ENCODE results near the gene VEGFC. TPM values are rescaled to one million over a fixed set of nuclear protein-coding genes. Genes with fewer than 3 reads are reported as not detected.

Gene VEGFC
- total RNA-seq, 4 donors from 2014 or later: 3.8 to 31.5 (median 14.6) TPM

DNA sequence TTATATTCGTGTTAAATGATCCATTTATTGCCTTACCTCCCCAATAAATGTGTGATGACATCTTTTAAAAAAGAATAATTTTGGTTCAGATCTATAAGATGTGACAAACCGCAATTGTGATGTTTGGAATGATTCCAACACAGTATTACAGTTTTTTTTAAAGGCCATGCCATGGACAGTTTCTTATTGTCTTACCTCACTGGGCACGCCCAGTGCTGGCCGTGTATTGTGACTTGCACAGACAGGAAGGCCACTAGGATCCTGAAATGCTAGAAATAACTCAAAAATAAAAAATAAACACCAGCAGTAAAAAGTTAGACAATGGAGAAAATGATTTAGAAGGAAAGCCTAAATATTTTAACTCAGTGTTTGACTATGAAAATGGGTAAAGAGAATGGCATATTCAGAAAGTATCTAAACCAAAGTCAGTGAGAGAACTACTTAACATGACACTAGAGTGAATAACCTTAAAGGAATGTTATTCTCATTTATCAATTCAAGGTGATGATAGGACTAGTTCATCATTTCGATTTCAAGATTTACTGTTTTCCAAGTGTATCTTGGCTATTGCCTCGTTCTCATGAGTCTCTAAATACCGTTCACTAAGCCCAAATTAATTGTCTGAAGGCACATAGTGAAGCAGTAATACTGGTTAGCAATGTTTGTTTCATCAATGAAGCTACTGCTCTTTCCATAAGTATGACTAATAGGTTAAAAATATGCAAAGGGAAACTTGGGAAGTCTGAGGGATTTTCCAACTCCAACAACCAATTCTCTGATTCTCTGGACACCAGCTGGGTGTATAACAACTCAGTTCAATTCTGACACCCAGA lies 46.1 kb upstream of the VEGFC start:
- Histone ChIP-seq H3K27ac (no peak overlapping the region), H3K9me3 (no peaks in the 10 kb centered on the region), H3K27me3 (no peaks in the 10 kb centered on the region), H3K36me3 (no peaks in the 10 kb centered on the region), H3K4me3 (no peak overlapping the region), H3K4me1 (no peaks in the 10 kb centered on the region)
- intact Hi-C loops (cut with DNase I; ENCODE audit: low total_unique reads): no loop called here
- no peak for TF ChIP-seq POLR2A (IDR thresholded peaks at IDR 0.05)
- TF ChIP-seq, protein P1, sequence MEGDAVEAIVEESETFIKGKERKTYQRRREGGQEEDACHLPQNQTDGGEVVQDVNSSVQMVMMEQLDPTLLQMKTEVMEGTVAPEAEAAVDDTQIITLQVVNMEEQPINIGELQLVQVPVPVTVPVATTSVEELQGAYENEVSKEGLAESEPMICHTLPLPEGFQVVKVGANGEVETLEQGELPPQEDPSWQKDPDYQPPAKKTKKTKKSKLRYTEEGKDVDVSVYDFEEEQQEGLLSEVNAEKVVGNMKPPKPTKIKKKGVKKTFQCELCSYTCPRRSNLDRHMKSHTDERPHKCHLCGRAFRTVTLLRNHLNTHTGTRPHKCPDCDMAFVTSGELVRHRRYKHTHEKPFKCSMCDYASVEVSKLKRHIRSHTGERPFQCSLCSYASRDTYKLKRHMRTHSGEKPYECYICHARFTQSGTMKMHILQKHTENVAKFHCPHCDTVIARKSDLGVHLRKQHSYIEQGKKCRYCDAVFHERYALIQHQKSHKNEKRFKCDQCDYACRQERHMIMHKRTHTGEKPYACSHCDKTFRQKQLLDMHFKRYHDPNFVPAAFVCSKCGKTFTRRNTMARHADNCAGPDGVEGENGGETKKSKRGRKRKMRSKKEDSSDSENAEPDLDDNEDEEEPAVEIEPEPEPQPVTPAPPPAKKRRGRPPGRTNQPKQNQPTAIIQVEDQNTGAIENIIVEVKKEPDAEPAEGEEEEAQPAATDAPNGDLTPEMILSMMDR (IDR thresholded peaks at IDR 0.05): no peak
- no peak for DNase-seq

DNA sequence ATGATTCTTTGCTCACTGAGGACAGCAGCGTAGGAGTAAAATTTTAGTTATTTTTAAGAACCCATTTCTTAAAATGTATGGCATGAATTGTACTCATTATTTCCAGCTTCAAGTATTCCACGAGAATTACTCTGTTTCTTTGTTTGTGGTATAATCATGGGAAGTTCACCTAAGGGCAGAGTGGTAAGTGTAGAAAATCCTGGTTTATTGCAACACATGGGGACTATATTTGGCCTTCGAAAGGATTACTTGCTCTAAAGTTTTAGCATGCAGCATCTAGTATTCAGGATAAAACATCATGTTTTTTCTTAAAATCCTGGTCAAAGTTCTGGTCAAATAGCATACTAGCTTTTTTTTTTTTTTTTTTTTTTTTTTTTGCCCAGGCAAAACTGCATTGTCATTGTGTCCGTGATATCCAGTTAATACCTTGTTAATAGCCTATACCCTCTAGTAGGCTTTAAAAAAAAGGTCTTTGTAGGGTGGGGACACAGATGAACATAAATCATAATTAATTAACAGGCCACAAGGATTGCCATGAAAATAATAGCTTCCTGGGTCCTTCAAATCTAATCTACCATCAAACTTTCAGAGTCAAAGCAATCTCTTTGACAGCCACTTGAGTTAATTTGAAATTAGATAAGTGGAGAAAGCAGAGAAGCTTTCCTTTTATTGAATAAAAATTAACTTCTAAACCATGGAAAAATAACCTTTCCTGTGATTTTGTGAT lies 44.6 kb upstream of the VEGFC start:
- no peak overlapping the region for H3K4me3 ChIP-seq
- H3K27ac ChIP-seq: no peak overlapping the region
- TF ChIP-seq, protein P1 (IDR thresholded peaks at IDR 0.05): no peak
- no peaks in the 10 kb centered on the region for H3K9me3 ChIP-seq
- intact Hi-C loops (cut with DNase I; ENCODE audit: low total_unique reads): no loop called here
- H3K36me3 ChIP-seq: no peaks in the 10 kb centered on the region
- H3K27me3 ChIP-seq: no peaks in the 10 kb centered on the region
- no peaks in the 10 kb centered on the region for H3K4me1 ChIP-seq
- no peak for DNase-seq

DNA sequence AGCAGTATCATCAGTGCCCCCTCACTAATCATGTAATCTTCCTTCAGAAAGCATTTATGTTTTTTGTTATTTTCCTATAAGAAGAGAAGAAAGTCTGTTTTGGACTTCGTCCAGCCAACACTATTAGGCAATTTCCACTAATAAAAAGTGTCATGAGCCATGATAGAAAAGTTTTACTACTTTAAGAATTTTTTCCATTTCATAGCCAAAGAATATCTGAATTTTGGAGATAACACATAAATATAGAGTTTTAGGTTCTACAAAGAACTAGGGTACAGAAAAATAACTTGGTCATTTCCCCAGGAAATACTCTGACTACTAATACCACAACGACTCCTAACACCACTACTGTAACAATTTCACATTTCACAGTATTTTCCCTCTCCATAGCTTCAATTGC lies 41.8 kb upstream of the VEGFC start:
- H3K4me1 ChIP-seq: no peaks in the 10 kb centered on the region
- intact Hi-C loops (cut with DNase I; ENCODE audit: low total_unique reads): no loop called here
- no peak for DNase-seq
- no peak for TF ChIP-seq POLR2A (IDR thresholded peaks at IDR 0.05)
- TF ChIP-seq, protein P1 (IDR thresholded peaks at IDR 0.05): no peak
- H3K27ac ChIP-seq: no peak overlapping the region
- no peak overlapping the region for H3K4me3 ChIP-seq
- no peaks in the 10 kb centered on the region for H3K27me3 ChIP-seq
- H3K9me3 ChIP-seq: no peaks in the 10 kb centered on the region
- no peaks in the 10 kb centered on the region for H3K36me3 ChIP-seq

DNA sequence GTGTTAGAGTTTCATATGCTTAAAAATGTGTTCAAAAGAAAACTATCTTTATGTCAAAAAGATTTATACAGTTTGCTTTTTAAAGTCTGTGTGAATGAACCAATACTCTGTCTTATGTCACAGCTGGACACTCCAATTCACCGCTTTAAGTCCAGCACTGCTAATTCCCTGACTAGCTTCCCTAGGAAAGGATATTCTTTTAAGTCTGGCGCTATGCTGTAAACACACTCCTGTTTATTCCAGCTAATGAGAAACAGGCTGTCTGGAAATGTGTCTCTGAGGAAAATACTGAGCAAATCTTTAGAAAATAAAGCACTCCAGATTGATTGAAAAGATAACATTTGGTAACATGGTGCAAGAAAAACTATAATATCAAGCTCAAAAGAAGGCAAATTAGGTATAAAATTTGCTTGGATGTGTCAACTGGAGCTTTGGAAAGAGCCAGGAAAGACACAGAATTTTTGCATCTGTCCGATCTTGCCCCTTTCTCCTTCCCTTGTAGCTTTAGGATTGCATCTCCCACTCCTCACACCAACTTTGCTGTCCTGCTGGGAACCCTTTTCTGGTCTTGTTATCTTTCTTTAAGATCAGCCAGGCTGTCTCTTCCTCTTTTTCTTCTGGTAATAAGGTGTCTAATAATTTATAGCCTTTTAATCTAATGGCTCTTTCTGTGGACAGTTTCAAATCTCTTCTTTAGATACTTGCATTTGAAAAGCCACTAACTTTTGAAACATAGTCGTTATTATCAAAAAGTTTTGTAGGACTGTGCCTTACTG lies 40.9 kb upstream of the VEGFC start:
- Histone ChIP-seq H3K27ac (no peak overlapping the region), H3K9me3 (no peaks in the 10 kb centered on the region), H3K4me3 (no peak overlapping the region), H3K36me3 (no peaks in the 10 kb centered on the region), H3K27me3 (no peaks in the 10 kb centered on the region), H3K4me1 (no peaks in the 10 kb centered on the region)
- DNase-seq: no peak
- TF ChIP-seq, protein P1 (IDR thresholded peaks at IDR 0.05): no peak
- TF ChIP-seq POLR2A (IDR thresholded peaks at IDR 0.05): no peak
- intact Hi-C loops (cut with DNase I; ENCODE audit: low total_unique reads): no loop called here

Data from uterus (tissue), 4 donors.